HEK293 (cell line): ENCODE results near the gene ABCF1.
A peak's percentile ranks its signal among the peaks of the same experiment; 100 is the strongest.

ENCODE experiments used
- ELK4 ChIP-seq: IDR thresholded peaks from 2 replicates; pipeline ENCODE4 v1.6.1; 2011; ENCODE audit warnings: mild to moderate bottlenecking, low read depth, low read length, borderline replicate concordance
- FEZF1 ChIP-seq: fragments of 450-650 bp; formaldehyde crosslinking; IDR thresholded peaks from 2 replicates; pipeline ENCODE4 v1.5.1; 2016; ENCODE audit warnings: missing biosample characterization, missing genetic modification characterization
- GLIS2 ChIP-seq: fragments of 450-650 bp; formaldehyde crosslinking; IDR thresholded peaks from 2 replicates; pipeline ENCODE4 v1.5.1; 2016; ENCODE audit warnings: missing biosample characterization, missing genetic modification characterization
- HOXA7 ChIP-seq: sonication (generic); formaldehyde crosslinking; IDR thresholded peaks from 2 replicates; pipeline ENCODE4 v1.8.1; 2022; ENCODE audit warnings: missing genetic modification reagents, borderline replicate concordance
- HOXC10 ChIP-seq: sonication (generic); formaldehyde crosslinking; IDR thresholded peaks from 2 replicates; pipeline ENCODE4 v1.8.1; 2023; ENCODE audit warnings: mild to moderate bottlenecking, missing genetic modification reagents
- INSM2 ChIP-seq: fragments of 450-650 bp; formaldehyde crosslinking; IDR thresholded peaks from 2 replicates; pipeline ENCODE4 v1.5.1; 2016; ENCODE audit warnings: missing biosample characterization, missing genetic modification characterization
- KLF17 ChIP-seq: fragments of 450-650 bp; formaldehyde crosslinking; IDR thresholded peaks from 2 replicates; pipeline ENCODE4 v1.5.1; 2016; ENCODE audit warnings: missing biosample characterization, missing genetic modification characterization
- OSR2 ChIP-seq: fragments of 450-650 bp; formaldehyde crosslinking; IDR thresholded peaks from 2 replicates; pipeline ENCODE4 v1.5.1; 2016; ENCODE audit warnings: missing biosample characterization, missing genetic modification characterization
- SETDB1 ChIP-seq: IDR thresholded peaks from one replicate; pipeline ENCODE4 v1.6.1; 2017; ENCODE audit warnings: mild to moderate bottlenecking, low read length, moderate library complexity, mixed read lengths; ENCODE audit not compliant: insufficient read length
- SP2 ChIP-seq: fragments of 450-650 bp; formaldehyde crosslinking; IDR thresholded peaks from 2 replicates; pipeline ENCODE4 v1.5.1; 2016; ENCODE audit warnings: missing biosample characterization, missing genetic modification characterization
- SP3 ChIP-seq: fragments of 450-650 bp; formaldehyde crosslinking; IDR thresholded peaks from 2 replicates; pipeline ENCODE4 v1.5.1; 2016; ENCODE audit warnings: missing biosample characterization, missing genetic modification characterization
- ZFP37 ChIP-seq: fragments of 450-650 bp; formaldehyde crosslinking; IDR thresholded peaks from 2 replicates; pipeline ENCODE4 v1.5.1; 2016; ENCODE audit warnings: missing biosample characterization, missing genetic modification characterization
- ZNF18 ChIP-seq: fragments of 450-650 bp; formaldehyde crosslinking; IDR thresholded peaks from 2 replicates; pipeline ENCODE4 v1.5.1; 2016; ENCODE audit warnings: missing biosample characterization, missing genetic modification characterization
- ZNF214 ChIP-seq: fragments of 450-650 bp; formaldehyde crosslinking; IDR thresholded peaks from 2 replicates; pipeline ENCODE4 v1.5.1; 2017; ENCODE audit warnings: missing biosample characterization, mild to moderate bottlenecking, missing genetic modification characterization, borderline replicate concordance
- ZNF248 ChIP-seq: fragments of 450-650 bp; formaldehyde crosslinking; IDR thresholded peaks from 2 replicates; pipeline ENCODE4 v1.5.1; 2017; ENCODE audit warnings: missing biosample characterization, missing genetic modification characterization
- ZNF280D ChIP-seq: fragments of 450-650 bp; formaldehyde crosslinking; IDR thresholded peaks from 2 replicates; pipeline ENCODE4 v1.5.1; 2016; ENCODE audit warnings: missing biosample characterization, missing genetic modification characterization
- ZNF302 ChIP-seq: fragments of 450-650 bp; formaldehyde crosslinking; IDR thresholded peaks from 2 replicates; pipeline ENCODE4 v1.5.1; 2016; ENCODE audit warnings: missing biosample characterization, missing genetic modification characterization, low read depth
- ZNF37A ChIP-seq: fragments of 450-650 bp; IDR thresholded peaks from 2 replicates; pipeline ENCODE4 v1.5.1; 2018; ENCODE audit warnings: missing biosample characterization, missing genetic modification characterization
- ZNF48 ChIP-seq: fragments of 450-650 bp; formaldehyde crosslinking; IDR thresholded peaks from 2 replicates; pipeline ENCODE4 v1.5.1; 2016; ENCODE audit warnings: missing biosample characterization, missing genetic modification characterization
- ZNF514 ChIP-seq: fragments of 450-650 bp; formaldehyde crosslinking; IDR thresholded peaks from 2 replicates; pipeline ENCODE4 v1.5.1; 2016; ENCODE audit warnings: missing biosample characterization, missing genetic modification characterization
- ZNF549 ChIP-seq: fragments of 450-650 bp; IDR thresholded peaks from 2 replicates; pipeline ENCODE4 v1.5.1; 2018; ENCODE audit warnings: missing biosample characterization, missing genetic modification characterization, mild to moderate bottlenecking, inconsistent platforms, moderate library complexity
- ZNF555 ChIP-seq: fragments of 450-650 bp; formaldehyde crosslinking; conservative IDR thresholded peaks from 2 replicates; pipeline ENCODE4 v1.5.1; 2017; ENCODE audit warnings: missing biosample characterization, mild to moderate bottlenecking, missing genetic modification characterization, inconsistent platforms
- ZNF560 ChIP-seq: fragments of 450-650 bp; formaldehyde crosslinking; IDR thresholded peaks from 2 replicates; pipeline ENCODE4 v1.5.1; 2017; ENCODE audit warnings: missing biosample characterization, missing genetic modification characterization, borderline replicate concordance
- ZNF561 ChIP-seq: fragments of 450-650 bp; IDR thresholded peaks from 2 replicates; pipeline ENCODE4 v1.5.1; 2018; ENCODE audit warnings: missing biosample characterization, missing genetic modification characterization, borderline replicate concordance
- ZNF596 ChIP-seq: fragments of 450-650 bp; IDR thresholded peaks from 2 replicates; pipeline ENCODE4 v1.5.0; 2018; ENCODE audit warnings: missing biosample characterization, mild to moderate bottlenecking, missing genetic modification characterization, moderate library complexity
- ZNF623 ChIP-seq: fragments of 450-650 bp; formaldehyde crosslinking; IDR thresholded peaks from 2 replicates; pipeline ENCODE4 v1.5.1; 2016; ENCODE audit warnings: missing biosample characterization, missing genetic modification characterization
- ZNF670 ChIP-seq: fragments of 450-650 bp; formaldehyde crosslinking; IDR thresholded peaks from 2 replicates; pipeline ENCODE4 v1.5.1; 2016; ENCODE audit warnings: missing biosample characterization, missing genetic modification characterization, low read depth
- ZNF677 ChIP-seq: fragments of 450-650 bp; IDR thresholded peaks from 2 replicates; pipeline ENCODE4 v1.5.0; 2018; ENCODE audit warnings: missing biosample characterization, mild to moderate bottlenecking, missing genetic modification characterization, moderate library complexity
- ZNF707 ChIP-seq: fragments of 450-650 bp; formaldehyde crosslinking; IDR thresholded peaks from 2 replicates; pipeline ENCODE4 v1.5.1; 2016; ENCODE audit warnings: missing biosample characterization, missing genetic modification characterization
- ZNF747 ChIP-seq: fragments of 450-650 bp; formaldehyde crosslinking; IDR thresholded peaks from 2 replicates; pipeline ENCODE4 v1.5.1; 2016; ENCODE audit warnings: missing biosample characterization, missing genetic modification characterization
- ZNF837 ChIP-seq: fragments of 450-650 bp; formaldehyde crosslinking; IDR thresholded peaks from 2 replicates; pipeline ENCODE4 v1.5.1; 2016; ENCODE audit warnings: missing biosample characterization, missing genetic modification characterization
- TF ChIP-seq, protein P1 (sequence below): fragments of 450-650 bp; formaldehyde crosslinking; IDR thresholded peaks from 2 replicates; pipeline ENCODE4 v1.5.0; 2017; ENCODE audit warnings: missing biosample characterization, missing genetic modification characterization, borderline replicate concordance

Gene ABCF1

DNA sequence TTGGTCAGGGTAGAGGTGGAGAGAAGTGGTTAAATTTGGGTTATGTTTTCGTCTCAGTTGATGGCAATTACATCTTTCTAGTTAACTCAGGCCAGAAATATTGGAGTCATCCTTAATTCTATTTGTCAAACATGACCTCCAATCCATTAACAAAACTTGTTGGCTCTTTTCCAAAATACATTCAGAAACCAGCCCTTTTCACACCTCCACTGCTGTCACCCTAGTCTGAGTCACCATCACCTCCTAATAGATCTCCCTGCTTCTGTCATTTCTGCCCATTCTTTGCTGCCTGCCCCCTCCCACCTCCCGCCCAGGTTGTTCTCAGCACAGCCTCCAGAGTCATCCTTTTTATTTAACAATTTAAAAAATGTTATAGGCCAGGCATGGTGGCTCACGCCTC, 3.0 kb upstream of the ABCF1 start (continued):
- no peak for TF ChIP-seq ZNF280D (tag by site-specific recombination)
- 0 out of 2 replicates have a peak, but pooled peaks have one; percentile 43 for TF ChIP-seq SP3 (tag by site-specific recombination)
- no peak for TF ChIP-seq ZNF670 (tag by site-specific recombination)
- no peak for TF ChIP-seq GLIS2
- no peak for TF ChIP-seq ZNF514 (tag by site-specific recombination)
- no peak for TF ChIP-seq ZNF302
- no peak for TF ChIP-seq ZFP37 (tag by site-specific recombination)
- no peak for TF ChIP-seq ZNF214 (tag by site-specific recombination)
- TF ChIP-seq ZNF248 (tag by site-specific recombination) = no peak
- no peak for TF ChIP-seq ZNF837 (tag by site-specific recombination)
- no peak for TF ChIP-seq ZNF48 (tag by site-specific recombination)
- no peak for TF ChIP-seq ZNF677
- peak; percentile 79 for TF ChIP-seq KLF17 (tag by site-specific recombination)
- no peak for TF ChIP-seq ZNF549
- TF ChIP-seq ZNF18 = no peak
- no peak for TF ChIP-seq ZNF747 (tag by site-specific recombination)
- no peak for TF ChIP-seq ZNF707 (tag by site-specific recombination)
- no peak for TF ChIP-seq ZNF555 (tag by site-specific recombination)
- peak; percentile 48 for TF ChIP-seq SP2 (tag by site-specific recombination)
- TF ChIP-seq ZNF596 = no peak
- TF ChIP-seq SETDB1 = no peak
- TF ChIP-seq OSR2 = 0 out of 2 replicates have a peak, but pooled peaks have one; percentile 49
- TF ChIP-seq HOXA7 (CRISPR knock-in tag) = no peak
- no peak for TF ChIP-seq HOXC10 (CRISPR knock-in tag)
- TF ChIP-seq ZNF623 (tag by site-specific recombination) = no peak
- TF ChIP-seq ZNF560 (tag by site-specific recombination) = no peak
- TF ChIP-seq ZNF37A (tag by site-specific recombination) = no peak
- TF ChIP-seq ZNF561 = no peak
- TF ChIP-seq, protein P1, sequence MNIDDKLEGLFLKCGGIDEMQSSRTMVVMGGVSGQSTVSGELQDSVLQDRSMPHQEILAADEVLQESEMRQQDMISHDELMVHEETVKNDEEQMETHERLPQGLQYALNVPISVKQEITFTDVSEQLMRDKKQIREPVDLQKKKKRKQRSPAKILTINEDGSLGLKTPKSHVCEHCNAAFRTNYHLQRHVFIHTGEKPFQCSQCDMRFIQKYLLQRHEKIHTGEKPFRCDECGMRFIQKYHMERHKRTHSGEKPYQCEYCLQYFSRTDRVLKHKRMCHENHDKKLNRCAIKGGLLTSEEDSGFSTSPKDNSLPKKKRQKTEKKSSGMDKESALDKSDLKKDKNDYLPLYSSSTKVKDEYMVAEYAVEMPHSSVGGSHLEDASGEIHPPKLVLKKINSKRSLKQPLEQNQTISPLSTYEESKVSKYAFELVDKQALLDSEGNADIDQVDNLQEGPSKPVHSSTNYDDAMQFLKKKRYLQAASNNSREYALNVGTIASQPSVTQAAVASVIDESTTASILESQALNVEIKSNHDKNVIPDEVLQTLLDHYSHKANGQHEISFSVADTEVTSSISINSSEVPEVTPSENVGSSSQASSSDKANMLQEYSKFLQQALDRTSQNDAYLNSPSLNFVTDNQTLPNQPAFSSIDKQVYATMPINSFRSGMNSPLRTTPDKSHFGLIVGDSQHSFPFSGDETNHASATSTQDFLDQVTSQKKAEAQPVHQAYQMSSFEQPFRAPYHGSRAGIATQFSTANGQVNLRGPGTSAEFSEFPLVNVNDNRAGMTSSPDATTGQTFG = no peak
- 0 out of 2 replicates have a peak, but pooled peaks have one; percentile 19 for TF ChIP-seq INSM2
- TF ChIP-seq FEZF1 (tag by site-specific recombination) = no peak
- no peak for TF ChIP-seq ELK4
